Hepatocyte (in vitro differentiated cells): ENCODE data around the gene RAI1. TPM values are rescaled to one million over a fixed set of nuclear protein-coding genes. Genes with fewer than 3 reads are reported as not detected.
A peak's percentile ranks its signal among the peaks of the same experiment; 100 is the strongest.

ENCODE experiments used
- DNase-seq: peaks from one replicate; pipeline ENCODE4 v3.0.0-alpha.2; 2016; ENCODE audit warnings: low spot score
- H2AFZ ChIP-seq: fragments of 200-600 bp; sonication (generic); 2 replicates; pipeline ENCODE4 v1.6.0; 2016; ENCODE audit warnings: antibody characterized with exemption, mild to moderate bottlenecking
- H3K27ac ChIP-seq: fragments of 200-600 bp; sonication (generic); 2 replicates; pipeline ENCODE4 v1.5.1; 2016; ENCODE audit warnings: mild to moderate bottlenecking
- H3K27me3 ChIP-seq: fragments of 200-600 bp; sonication (generic); 2 replicates; pipeline ENCODE4 v1.6.1; 2016
- H3K36me3 ChIP-seq: fragments of 200-600 bp; sonication (generic); replicated peaks from 2 replicates; pipeline ENCODE4 v1.5.1; 2016; ENCODE audit warnings: low read depth; ENCODE audit not compliant: insufficient read depth
- H3K4me1 ChIP-seq: fragments of 200-600 bp; sonication (generic); 2 replicates; pipeline ENCODE4 v1.5.1; 2016; ENCODE audit warnings: mild to moderate bottlenecking, moderate library complexity; ENCODE audit not compliant: insufficient read depth
- H3K4me2 ChIP-seq: fragments of 200-600 bp; sonication (generic); 2 replicates; pipeline ENCODE4 v1.6.0; 2016
- H3K4me3 ChIP-seq: fragments of 200-600 bp; sonication (generic); 2 replicates; pipeline ENCODE4 v1.5.1; 2016; ENCODE audit warnings: mild to moderate bottlenecking
- H3K79me2 ChIP-seq: fragments of 200-600 bp; sonication (generic); 2 replicates; pipeline ENCODE4 v1.6.0; 2017; ENCODE audit warnings: mild to moderate bottlenecking
- H3K9me2 ChIP-seq: fragments of 200-600 bp; sonication (generic); replicated peaks from 2 replicates; pipeline ENCODE4 v1.6.0; 2017; ENCODE audit warnings: mild to moderate bottlenecking; ENCODE audit not compliant: insufficient read depth
- H3K9me3 ChIP-seq: fragments of 200-600 bp; sonication (generic); 2 replicates; pipeline ENCODE4 v1.5.1; 2016; ENCODE audit warnings: low read depth, mild to moderate bottlenecking
- H4K20me1 ChIP-seq: fragments of 200-600 bp; sonication (generic); 2 replicates; pipeline ENCODE4 v1.6.0; 2016; ENCODE audit warnings: mild to moderate bottlenecking; ENCODE audit not compliant: insufficient read depth, poor library complexity, severe bottlenecking
- CTCF ChIP-seq: fragments of 200-600 bp; sonication (generic); IDR thresholded peaks from 2 replicates; pipeline ENCODE4 v1.5.1; 2016; ENCODE audit warnings: antibody characterized with exemption, mild to moderate bottlenecking; ENCODE audit not compliant: poor library complexity
- EZH2 ChIP-seq: fragments of 200-600 bp; sonication (generic); IDR thresholded peaks from 2 replicates; pipeline ENCODE4 v1.6.1; 2016; ENCODE audit warnings: antibody characterized with exemption, mild to moderate bottlenecking, borderline replicate concordance
- EZH2phosphoT487 ChIP-seq: fragments of 200-600 bp; sonication (generic); IDR thresholded peaks from one replicate; pipeline ENCODE4 v1.6.1; 2018; ENCODE audit warnings: antibody characterized with exemption, mild to moderate bottlenecking, low read depth, moderate library complexity; ENCODE audit not compliant: unreplicated experiment, severe bottlenecking
- WGBS: methylation state at CpG from one replicate; pipeline ENCODE4 v1.1.6; 2016; ENCODE audit warnings: low lambda C conversion rate; ENCODE audit errors: missing lambda C conversion rate; 5-methylcytosine and 5-hydroxymethylcytosine counted together
- polyA plus RNA-seq: library from polyadenylated mRNA; unstranded; fragments of >200 nt; fragmentation: Nextera tagmentation; extraction: Ambion mirVana; gene quantifications from 2 replicates; pipeline ENCODE4 v1.2.1, GENCODE V29; 2016
- total RNA-seq: library from RNA; depleted of rRNA; stranded (reverse); fragments of >200 nt; gene quantifications from 2 replicates; pipeline ENCODE4 v1.2.3, GENCODE V29; 2014

The RAI1 gene
- total and polyA plus RNA-seq, 2 experiments from 2014 or later, result 20.2 to 23.8 TPM

GRCh38 chr17:17822189-17822588 lies 140.9 kb downstream of the RAI1 start:
- no peaks in the 10 kb centered on the region for H3K9me2 ChIP-seq
- peaks cover 40% of the 10 kb centered on the region for H4K20me1 ChIP-seq
- peak overlapping the region; percentile 94 for H3K4me2 ChIP-seq
- H3K27me3 ChIP-seq, result no peaks in the 10 kb centered on the region
- no peak for DNase-seq
- peak overlapping the region; percentile 31 for H3K4me3 ChIP-seq
- H2AFZ ChIP-seq, result no peak overlapping the region
- no peaks in the 10 kb centered on the region for H3K36me3 ChIP-seq
- no peaks in the 10 kb centered on the region for H3K9me3 ChIP-seq
- H3K27ac ChIP-seq, result no peak overlapping the region
- H3K79me2 ChIP-seq, result peaks cover 73% of the 10 kb centered on the region
- WGBS, result 94% methylated on average over 1 of the region's 1 CpG
- no peak for TF ChIP-seq CTCF
- no peak for TF ChIP-seq EZH2phosphoT487
- no peak for TF ChIP-seq EZH2
- H3K4me1 ChIP-seq, result peaks cover 58% of the 10 kb centered on the region

- H3K27ac ChIP-seq, result peak overlapping the region; percentile 63
- H3K79me2 ChIP-seq, result peaks cover 77% of the 10 kb centered on the region
- no peaks in the 10 kb centered on the region for H3K27me3 ChIP-seq
- no peak for DNase-seq
- no peaks in the 10 kb centered on the region for H3K9me2 ChIP-seq
- WGBS, result 94% methylated on average over 3 of the region's 3 CpGs
- H2AFZ ChIP-seq, result no peak overlapping the region
- TF ChIP-seq EZH2phosphoT487 (no peak), CTCF (no peak), EZH2 (no peak)
- peaks cover 58% of the 10 kb centered on the region for H3K4me1 ChIP-seq
- peaks cover 39% of the 10 kb centered on the region for H4K20me1 ChIP-seq
- no peaks in the 10 kb centered on the region for H3K36me3 ChIP-seq
- peak overlapping the region; percentile 94 for H3K4me2 ChIP-seq
- H3K9me3 ChIP-seq, result no peaks in the 10 kb centered on the region
- peak overlapping the region; percentile 31 for H3K4me3 ChIP-seq
Observed at GRCh38 chr17:17822616-17823015, 141.4 kb downstream of the RAI1 start.

- DNase-seq, result peak; percentile 97
- no peak overlapping the region for H2AFZ ChIP-seq
- H3K27ac ChIP-seq, result peak overlapping the region; percentile 94
- peaks cover 37% of the 10 kb centered on the region for H4K20me1 ChIP-seq
- H3K9me3 ChIP-seq, result no peaks in the 10 kb centered on the region
- H3K79me2 ChIP-seq, result peaks cover 87% of the 10 kb centered on the region
- H3K27me3 ChIP-seq, result no peaks in the 10 kb centered on the region
- H3K4me1 ChIP-seq, result peaks cover 54% of the 10 kb centered on the region
- H3K36me3 ChIP-seq, result no peaks in the 10 kb centered on the region
- no peaks in the 10 kb centered on the region for H3K9me2 ChIP-seq
- TF ChIP-seq EZH2phosphoT487 (no peak), CTCF (no peak), EZH2 (no peak)
- H3K4me2 ChIP-seq, result peak overlapping the region; percentile 94
- peak overlapping the region; percentile 31 for H3K4me3 ChIP-seq
- WGBS, result 2% methylated on average over 51 of the region's 69 CpGs
Observed at GRCh38 chr17:17823433-17824118, 142.3 kb downstream of the RAI1 start.
